ENCODE data around the gene ULBP1. TPM values are rescaled to one million over a fixed set of nuclear protein-coding genes. Genes with fewer than 3 reads are reported as not detected.

ULBP1 gene
- total RNA-seq, 4 donors from 2014 or later = 0.33 to 0.46 TPM; not detected in 2

DNA sequence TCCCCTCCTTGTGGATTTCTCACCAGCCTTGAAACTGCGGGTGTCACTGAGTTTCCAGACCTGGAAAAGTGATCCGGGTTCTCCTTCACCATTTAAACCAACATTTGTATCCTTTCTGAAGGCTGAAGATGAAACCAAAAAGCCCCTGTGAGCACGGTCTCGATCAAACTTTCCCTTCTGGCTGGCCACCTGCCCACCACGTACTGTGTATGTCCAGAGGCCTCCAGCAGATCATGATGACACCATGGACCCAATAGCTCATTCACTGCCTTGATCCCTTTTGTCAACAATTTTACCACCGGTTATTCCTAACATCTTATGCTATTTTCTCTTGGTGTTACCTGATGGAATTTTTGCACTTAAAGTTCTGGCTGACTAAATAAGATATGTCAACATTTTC is 15.6 kb downstream of the ULBP1 start:
- no peak for DNase-seq
- Histone ChIP-seq H3K27me3 (no peaks in the 10 kb centered on the region), H3K4me1 (no peaks in the 10 kb centered on the region), H3K36me3 (no peaks in the 10 kb centered on the region), H3K27ac (no peak overlapping the region), H3K9me3 (no peaks in the 10 kb centered on the region), H3K4me3 (replicated peaks in 1 of 3) (no peak overlapping the region)
- WGBS, 2 donors = 80 to 82% methylated on average over 6 of the region's 6 CpGs
- intact Hi-C loops (cut with DNase I) = no loop called here
- TF ChIP-seq, protein P1, sequence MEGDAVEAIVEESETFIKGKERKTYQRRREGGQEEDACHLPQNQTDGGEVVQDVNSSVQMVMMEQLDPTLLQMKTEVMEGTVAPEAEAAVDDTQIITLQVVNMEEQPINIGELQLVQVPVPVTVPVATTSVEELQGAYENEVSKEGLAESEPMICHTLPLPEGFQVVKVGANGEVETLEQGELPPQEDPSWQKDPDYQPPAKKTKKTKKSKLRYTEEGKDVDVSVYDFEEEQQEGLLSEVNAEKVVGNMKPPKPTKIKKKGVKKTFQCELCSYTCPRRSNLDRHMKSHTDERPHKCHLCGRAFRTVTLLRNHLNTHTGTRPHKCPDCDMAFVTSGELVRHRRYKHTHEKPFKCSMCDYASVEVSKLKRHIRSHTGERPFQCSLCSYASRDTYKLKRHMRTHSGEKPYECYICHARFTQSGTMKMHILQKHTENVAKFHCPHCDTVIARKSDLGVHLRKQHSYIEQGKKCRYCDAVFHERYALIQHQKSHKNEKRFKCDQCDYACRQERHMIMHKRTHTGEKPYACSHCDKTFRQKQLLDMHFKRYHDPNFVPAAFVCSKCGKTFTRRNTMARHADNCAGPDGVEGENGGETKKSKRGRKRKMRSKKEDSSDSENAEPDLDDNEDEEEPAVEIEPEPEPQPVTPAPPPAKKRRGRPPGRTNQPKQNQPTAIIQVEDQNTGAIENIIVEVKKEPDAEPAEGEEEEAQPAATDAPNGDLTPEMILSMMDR (IDR thresholded peaks at IDR 0.05) = no peak
- no peak for TF ChIP-seq POLR2A (IDR thresholded peaks at IDR 0.05)

DNA sequence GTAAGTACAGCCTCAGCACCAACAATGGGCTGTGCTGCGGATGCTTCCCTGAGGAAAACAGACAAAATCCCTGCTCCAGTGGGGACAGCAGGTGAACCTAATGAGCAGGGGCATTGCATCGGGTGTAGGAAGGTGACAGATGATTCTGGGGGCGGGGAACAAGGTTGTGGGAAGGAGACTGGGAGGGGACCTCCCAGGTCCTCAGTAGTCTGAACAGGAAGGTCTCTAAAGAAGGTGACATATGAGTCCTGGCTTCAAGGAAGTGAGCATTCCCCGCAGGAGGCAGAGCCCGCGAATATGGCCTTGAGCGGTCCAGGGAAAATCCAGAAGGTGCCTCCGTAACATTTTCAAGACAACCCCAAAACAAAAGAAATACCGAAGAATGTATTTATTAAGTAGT is 19.4 kb downstream of the ULBP1 start:
- intact Hi-C loops (cut with DNase I) = no loop called here
- Histone ChIP-seq H3K4me3 (replicated peaks in 1 of 3) (no peak overlapping the region), H3K27ac (no peak overlapping the region), H3K36me3 (no peaks in the 10 kb centered on the region), H3K4me1 (no peaks in the 10 kb centered on the region), H3K27me3 (peaks cover 10% of the 10 kb centered on the region), H3K9me3 (no peaks in the 10 kb centered on the region)
- no peak for TF ChIP-seq POLR2A (IDR thresholded peaks at IDR 0.05)
- TF ChIP-seq, protein P1 (IDR thresholded peaks at IDR 0.05) = no peak
- 33 to 35% methylated on average over 9 of the region's 9 CpGs for WGBS, 2 donors
- DNase-seq = no peak

DNA sequence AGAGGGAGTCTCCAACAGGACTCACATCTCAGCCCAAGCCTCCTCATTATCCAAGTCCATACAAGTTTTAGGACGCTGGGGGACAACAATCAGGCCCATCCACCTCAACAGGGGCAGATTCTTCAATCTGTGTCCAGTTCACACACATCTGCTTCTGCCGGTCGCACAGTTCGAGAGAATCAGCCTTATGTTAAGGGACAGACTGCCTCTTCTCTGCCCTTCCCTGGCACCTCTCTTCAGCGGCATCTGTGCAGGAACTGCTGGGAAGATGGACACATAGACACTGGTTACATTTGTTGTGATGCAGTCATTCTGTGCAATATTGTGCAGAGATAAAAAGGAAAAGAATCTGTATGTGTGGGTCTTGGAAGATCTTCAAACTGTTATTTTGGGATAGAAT is 21.0 kb downstream of the ULBP1 start:
- H3K27me3 ChIP-seq = peaks cover 20% of the 10 kb centered on the region
- 58 to 63% methylated on average over 5 of the region's 5 CpGs for WGBS, 2 donors
- intact Hi-C loops (cut with DNase I) = no loop called here
- TF ChIP-seq POLR2A (IDR thresholded peaks at IDR 0.05) = no peak
- TF ChIP-seq, protein P1 (IDR thresholded peaks at IDR 0.05) = no peak
- no peak for DNase-seq
- H3K4me3 ChIP-seq (replicated peaks in 1 of 3) = no peak overlapping the region
- H3K4me1 ChIP-seq = peaks cover 0 to 5% of the 10 kb centered on the region in 2 donors
- H3K27ac ChIP-seq = no peak overlapping the region
- no peaks in the 10 kb centered on the region for H3K36me3 ChIP-seq
- no peaks in the 10 kb centered on the region for H3K9me3 ChIP-seq

- intact Hi-C loops (cut with DNase I) = no loop called here
- TF ChIP-seq, protein P1 (IDR thresholded peaks at IDR 0.05) = no peak
- TF ChIP-seq POLR2A (IDR thresholded peaks at IDR 0.05) = no peak
- DNase-seq = no peak
- Histone ChIP-seq H3K9me3 (no peaks in the 10 kb centered on the region), H3K36me3 (no peaks in the 10 kb centered on the region), H3K27me3 (peaks cover 26% of the 10 kb centered on the region), H3K4me3 (replicated peaks in 1 of 3) (no peak overlapping the region), H3K4me1 (peaks cover 5 to 12% of the 10 kb centered on the region in 2 donors), H3K27ac (no peak overlapping the region)
- WGBS, 2 donors = 23 to 33% methylated on average over 5 of the region's 5 CpGs
These were observed 21.8 kb downstream of the ULBP1 start for GRCh38 chr6:149985481-149985937.

GRCh38 chr6:149987602-149988107 is 23.9 kb downstream of the ULBP1 start:
- Histone ChIP-seq H3K4me3 (replicated peaks in 1 of 3) (no peak overlapping the region), H3K27ac (no peak overlapping the region), H3K4me1 (peaks cover 10 to 22% of the 10 kb centered on the region in 2 donors), H3K27me3 (peaks cover 32% of the 10 kb centered on the region), H3K36me3 (no peaks in the 10 kb centered on the region), H3K9me3 (no peaks in the 10 kb centered on the region)
- 39 to 50% methylated on average over 2 of the region's 2 CpGs for WGBS, 2 donors
- DNase-seq = no peak
- intact Hi-C loops (cut with DNase I) = no loop called here
- TF ChIP-seq, protein P1 (IDR thresholded peaks at IDR 0.05) = no peak
- TF ChIP-seq POLR2A (IDR thresholded peaks at IDR 0.05) = no peak

Measured in thyroid gland (tissue), 4 donors.